Measurements from ENCODE around the gene IPO5. TPM values are rescaled to one million over a fixed set of nuclear protein-coding genes. Genes with fewer than 3 reads are reported as not detected.
"Not testable (repeated sequence)": the region's sequence is repeated elsewhere in the genome, so short reads cannot be mapped to it uniquely, and the experiment has no call there.

The IPO5 gene
- total RNA-seq, 1 experiment from 2014 or later, result 342 TPM

DNA sequence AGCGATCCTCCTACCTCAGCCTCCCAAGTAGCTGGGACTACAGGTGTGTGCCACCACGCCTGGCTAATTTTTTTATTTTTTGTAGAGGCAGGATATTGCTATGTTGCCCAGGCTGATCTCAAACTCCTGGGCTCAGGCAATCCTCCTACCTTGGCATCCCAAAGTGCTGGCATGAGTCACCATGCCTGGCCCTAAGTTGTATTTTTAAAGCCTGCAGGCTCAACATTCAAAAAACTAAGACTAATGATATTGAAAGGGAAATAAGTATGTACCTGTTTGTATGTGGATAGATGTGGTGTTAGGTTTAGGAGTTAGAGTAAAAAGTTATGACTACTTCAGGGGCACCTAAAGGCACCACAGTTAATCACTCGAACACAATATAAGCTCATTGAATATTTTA, 5.4 kb upstream of the IPO5 start:
- no peaks in the 10 kb centered on the region for H3K23me2 ChIP-seq (ENCODE audit: insufficient read length, low read depth, low read length, poor library complexity, severe bottlenecking)
- H4K8ac ChIP-seq (replicated peaks; ENCODE audit: insufficient read length, low read depth, low read length), result no peak overlapping the region
- H3K4me1 ChIP-seq (ENCODE audit: insufficient read depth, low read length), result no peaks in the 10 kb centered on the region
- H3K4ac ChIP-seq (ENCODE audit: low read depth, low read length), result no peak overlapping the region
- no peak overlapping the region for H3K23ac ChIP-seq (ENCODE audit: insufficient read length, low read depth, low read length)
- Mint-ChIP-seq H3K4me1 (no peaks in the 10 kb centered on the region), H3K27ac (no peak overlapping the region), H3K36me3 (ENCODE audit: insufficient read depth in 1 of 3, low read depth in 3 of 3) (peaks cover 4% of the 10 kb centered on the region in 3 experiments; a peak in 6 of 7 replicates), H3K9me3 (peaks cover 4% of the 10 kb centered on the region in 2 experiments; a peak in 4 of 5 replicates), H3K4me3 (no peak overlapping the region), H3K27me3 (ENCODE audit: low read depth) (no peaks in the 10 kb centered on the region)
- H3K9me3 ChIP-seq (ENCODE audit: control insufficient read depth, low read depth, low read length), result no peaks in the 10 kb centered on the region
- H2BK15ac ChIP-seq (ENCODE audit: low read depth, low read length), result no peak overlapping the region
- H3K9ac ChIP-seq (ENCODE audit: extremely low read depth, insufficient read length, low read length), result no peak overlapping the region
- no peak overlapping the region for H2AFZ ChIP-seq (ENCODE audit: low read length)
- no peak overlapping the region for H2BK12ac ChIP-seq (ENCODE audit: insufficient read length, low read depth, low read length)
- H2BK20ac ChIP-seq (ENCODE audit: low read depth, low read length, poor library complexity, severe bottlenecking), result no peak overlapping the region
- no peak overlapping the region for H3K56ac ChIP-seq (ENCODE audit: insufficient read length, low read depth, low read length)
- no peaks in the 10 kb centered on the region for H3K79me1 ChIP-seq (ENCODE audit: insufficient read depth, low read depth, low read length, poor library complexity, severe bottlenecking)
- TF ChIP-seq, protein P1, sequence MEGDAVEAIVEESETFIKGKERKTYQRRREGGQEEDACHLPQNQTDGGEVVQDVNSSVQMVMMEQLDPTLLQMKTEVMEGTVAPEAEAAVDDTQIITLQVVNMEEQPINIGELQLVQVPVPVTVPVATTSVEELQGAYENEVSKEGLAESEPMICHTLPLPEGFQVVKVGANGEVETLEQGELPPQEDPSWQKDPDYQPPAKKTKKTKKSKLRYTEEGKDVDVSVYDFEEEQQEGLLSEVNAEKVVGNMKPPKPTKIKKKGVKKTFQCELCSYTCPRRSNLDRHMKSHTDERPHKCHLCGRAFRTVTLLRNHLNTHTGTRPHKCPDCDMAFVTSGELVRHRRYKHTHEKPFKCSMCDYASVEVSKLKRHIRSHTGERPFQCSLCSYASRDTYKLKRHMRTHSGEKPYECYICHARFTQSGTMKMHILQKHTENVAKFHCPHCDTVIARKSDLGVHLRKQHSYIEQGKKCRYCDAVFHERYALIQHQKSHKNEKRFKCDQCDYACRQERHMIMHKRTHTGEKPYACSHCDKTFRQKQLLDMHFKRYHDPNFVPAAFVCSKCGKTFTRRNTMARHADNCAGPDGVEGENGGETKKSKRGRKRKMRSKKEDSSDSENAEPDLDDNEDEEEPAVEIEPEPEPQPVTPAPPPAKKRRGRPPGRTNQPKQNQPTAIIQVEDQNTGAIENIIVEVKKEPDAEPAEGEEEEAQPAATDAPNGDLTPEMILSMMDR (conservative IDR thresholded peaks at IDR 0.05), result no peak
- H3K27me3 ChIP-seq (ENCODE audit: insufficient read depth, low read length), result no peaks in the 10 kb centered on the region
- no peak overlapping the region for H3K4me2 ChIP-seq (ENCODE audit: insufficient read depth, insufficient read length, low read length)
- no peak overlapping the region for H3K14ac ChIP-seq (ENCODE audit: insufficient read depth, low read length)
- WGBS (ENCODE audit: extremely low coverage, insufficient read length, low lambda C conversion rate), result no CpG with 5 or more reads among the region's 3 CpGs
- no peak overlapping the region for H4K5ac ChIP-seq (ENCODE audit: insufficient read length, low read depth, low read length)
- H3K79me2 ChIP-seq (ENCODE audit: insufficient read depth, low read length), result no peaks in the 10 kb centered on the region
- no peak for DNase-seq
- no peak overlapping the region for H2BK120ac ChIP-seq (ENCODE audit: low read depth, low read length, poor library complexity, severe bottlenecking)
- H2BK5ac ChIP-seq (ENCODE audit: insufficient read length, low read length), result no peak overlapping the region
- no peak overlapping the region for H3K18ac ChIP-seq (ENCODE audit: insufficient read length, low read depth, low read length)
- no peak overlapping the region for H4K91ac ChIP-seq (ENCODE audit: insufficient read length, low read depth, low read length)
- H3K27ac ChIP-seq (ENCODE audit: insufficient read length, low read depth, low read length), result no peak overlapping the region
- H3T11ph ChIP-seq (ENCODE audit: low read length), result no peak overlapping the region
- H4K20me1 ChIP-seq (ENCODE audit: control insufficient read depth, insufficient read depth, insufficient read length), result no peaks in the 10 kb centered on the region
- no peak overlapping the region for H2AK5ac ChIP-seq (ENCODE audit: insufficient read length, low read length)

DNA sequence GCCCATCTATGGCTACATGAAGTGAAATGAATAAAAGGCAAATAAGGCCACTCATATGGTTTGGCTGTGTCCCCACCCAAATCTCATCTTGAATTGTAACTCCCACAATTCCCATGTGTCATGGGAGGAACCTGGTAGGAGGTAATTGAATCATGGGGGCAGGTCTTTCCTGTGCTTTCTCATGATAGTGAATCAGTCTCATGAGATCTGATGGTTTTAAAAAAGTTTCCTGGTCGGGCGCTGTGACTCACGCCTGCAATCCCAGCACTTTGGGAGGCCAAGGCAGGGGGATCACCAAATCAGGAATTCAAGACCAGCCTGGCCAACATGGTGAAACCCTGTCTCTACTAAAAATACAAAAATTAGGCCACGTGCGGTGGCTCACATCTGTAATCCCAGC, 4.2 kb upstream of the IPO5 start:
- H3K4ac ChIP-seq (ENCODE audit: low read depth, low read length); H3K4me3 Mint-ChIP-seq; H3K36me3 Mint-ChIP-seq (ENCODE audit: insufficient read depth in 1 of 3, low read depth in 3 of 3); H3K4me1 Mint-ChIP-seq; H3K9me3 ChIP-seq (ENCODE audit: control insufficient read depth, low read depth, low read length); H4K91ac ChIP-seq (ENCODE audit: insufficient read length, low read depth, low read length); H2BK5ac ChIP-seq (ENCODE audit: insufficient read length, low read length); H3K18ac ChIP-seq (ENCODE audit: insufficient read length, low read depth, low read length); H3K27ac Mint-ChIP-seq; H3K27me3 Mint-ChIP-seq (ENCODE audit: low read depth); H3K56ac ChIP-seq (ENCODE audit: insufficient read length, low read depth, low read length); H3K9ac ChIP-seq (ENCODE audit: extremely low read depth, insufficient read length, low read length); H4K20me1 ChIP-seq (ENCODE audit: control insufficient read depth, insufficient read depth, insufficient read length); H3K27me3 ChIP-seq (ENCODE audit: insufficient read depth, low read length); H3K4me1 ChIP-seq (ENCODE audit: insufficient read depth, low read length); H2BK120ac ChIP-seq (ENCODE audit: low read depth, low read length, poor library complexity, severe bottlenecking); H4K5ac ChIP-seq (ENCODE audit: insufficient read length, low read depth, low read length); H2AFZ ChIP-seq (ENCODE audit: low read length); H3K4me2 ChIP-seq (ENCODE audit: insufficient read depth, insufficient read length, low read length); H2BK20ac ChIP-seq (ENCODE audit: low read depth, low read length, poor library complexity, severe bottlenecking); H3K23me2 ChIP-seq (ENCODE audit: insufficient read length, low read depth, low read length, poor library complexity, severe bottlenecking); H3K9me3 Mint-ChIP-seq; H2BK12ac ChIP-seq (ENCODE audit: insufficient read length, low read depth, low read length); H4K8ac ChIP-seq (replicated peaks; ENCODE audit: insufficient read length, low read depth, low read length); H3K79me2 ChIP-seq (ENCODE audit: insufficient read depth, low read length); H3K23ac ChIP-seq (ENCODE audit: insufficient read length, low read depth, low read length); H3T11ph ChIP-seq (ENCODE audit: low read length); DNase-seq; H2BK15ac ChIP-seq (ENCODE audit: low read depth, low read length); H2AK5ac ChIP-seq (ENCODE audit: insufficient read length, low read length); H3K14ac ChIP-seq (ENCODE audit: insufficient read depth, low read length); H3K79me1 ChIP-seq (ENCODE audit: insufficient read depth, low read depth, low read length, poor library complexity, severe bottlenecking); H3K27ac ChIP-seq (ENCODE audit: insufficient read length, low read depth, low read length): not testable (repeated sequence)
- WGBS (ENCODE audit: extremely low coverage, insufficient read length, low lambda C conversion rate), result no CpG with 5 or more reads among the region's 5 CpGs

All from H9 (cell line).